Panc1 (cell line): ENCODE data around the gene CIPC. TPM values are rescaled to one million over a fixed set of nuclear protein-coding genes. Genes with fewer than 3 reads are reported as not detected.

ENCODE experiments used
- ATAC-seq: fragments of 200-7000 bp; cut with Tn5 transposase; 2 replicates; pipeline ENCODE4 v1.9.1; 2020; ENCODE audit warnings: mild to moderate bottlenecking, moderate library complexity
- BruUV-seq: library from RNA; stranded (reverse); fragments of 400-500 nt; replicated peaks from 2 replicates; lab custom pipeline; 2021; lab: Mats Ljungman, UMichigan
- CTCF ChIA-PET: fragments of 300-600 bp; sonication (Branson Sonifier 250); formaldehyde crosslinking; loops from one replicate; lab custom pipeline; 2022; ENCODE audit warnings: antibody characterized with exemption; lab: Charles Lee
- POLR2A ChIA-PET: fragments of 300-600 bp; sonication (Branson Sonifier 250); formaldehyde crosslinking; loops from one replicate; lab custom pipeline; 2022; ENCODE audit warnings: antibody characterized with exemption; lab: Charles Lee
- DNase-seq: peaks from one replicate; pipeline ENCODE4 v3.0.0-alpha.2; 2010; ENCODE audit warnings: low read depth, low spot score
- H3K27ac ChIP-seq: 2 replicates; pipeline ENCODE4 v1.5.1; 2011; ENCODE audit warnings: mild to moderate bottlenecking, low read length, inconsistent platforms
- H3K27me3 ChIP-seq: fragments of 200-500 bp; sonication (Bioruptor generic); 2 replicates; pipeline ENCODE4 v1.6.0; 2014; ENCODE audit warnings: low read length, inconsistent platforms; ENCODE audit not compliant: control insufficient read depth, insufficient read depth
- H3K36me3 ChIP-seq: fragments of 200-500 bp; sonication (Bioruptor generic); 2 replicates; pipeline ENCODE4 v1.5.1; 2014; ENCODE audit warnings: inconsistent platforms, mild to moderate bottlenecking, low read length, moderate library complexity; ENCODE audit not compliant: control insufficient read depth, insufficient read depth
- H3K4me1 ChIP-seq: 2 replicates; pipeline ENCODE4 v1.5.1; 2011; ENCODE audit warnings: inconsistent platforms, mild to moderate bottlenecking, low read length, moderate library complexity; ENCODE audit not compliant: control insufficient read depth, insufficient read depth
- H3K4me3 ChIP-seq, 2 experiments: 2 replicates each; pipeline ENCODE4 v1.5.1; 2011 to 2012; ENCODE audit warnings: low read depth in 2 of 2, low read length in 2 of 2, mild to moderate bottlenecking in 2 of 2, inconsistent platforms in 1 of 2, moderate library complexity in 1 of 2
- H3K9me3 ChIP-seq: fragments of 200-500 bp; sonication (Bioruptor generic); 2 replicates; pipeline ENCODE4 v1.5.1; 2014; ENCODE audit warnings: low read depth, mild to moderate bottlenecking, inconsistent platforms, low read length, moderate library complexity; ENCODE audit not compliant: control insufficient read depth, insufficient read depth
- POLR2AphosphoS5 ChIP-seq: IDR thresholded peaks from 2 replicates; pipeline ENCODE4 v1.6.1; 2012; ENCODE audit warnings: mild to moderate bottlenecking, low read depth, low read length, moderate library complexity
- SIN3A ChIP-seq: IDR thresholded peaks from 2 replicates; pipeline ENCODE4 v1.6.1; 2012; ENCODE audit warnings: low read depth, mild to moderate bottlenecking, low read length, moderate library complexity, borderline replicate concordance; ENCODE audit not compliant: insufficient read depth
- TCF7L2 ChIP-seq: IDR thresholded peaks from 2 replicates; pipeline ENCODE4 v1.6.1; 2011; ENCODE audit warnings: mild to moderate bottlenecking, low read depth, low read length, inconsistent platforms
- in situ Hi-C: cut with HindIII; loops from 2 replicates; pipeline ENCODE4 v1.10.0; 2016; ENCODE audit warnings: low sequenced_read_pairs, low pct_unique_long_range_greater_than_20kb
- intact Hi-C: fragments of 100-400 bp; cut with micrococcal nuclease; formaldehyde crosslinking; loops from one replicate; pipeline ENCODE4 v1.10.0; 2022; ENCODE audit not compliant: unreplicated experiment
- total RNA-seq: library from RNA; stranded (reverse); gene quantifications from one replicate; pipeline ENCODE4 v1.2.1, GENCODE V29; 2021; ENCODE audit not compliant: unreplicated experiment
- TF ChIP-seq, protein P1 (sequence below), 2 experiments: IDR thresholded peaks; 2 replicates each; pipeline ENCODE4 v1.6.1; 2011 to 2012; ENCODE audit warnings: low read depth in 2 of 2, control low read depth in 1 of 2, low read length in 1 of 2, mild to moderate bottlenecking in 1 of 2, moderate library complexity in 1 of 2; ENCODE audit not compliant: insufficient read depth in 1 of 2
- TF ChIP-seq, protein P2 (sequence below): fragments of 450-650 bp; IDR thresholded peaks from 2 replicates; pipeline ENCODE4 v1.5.1; 2017; ENCODE audit warnings: mild to moderate bottlenecking

Gene CIPC
- total RNA-seq, 1 experiment from 2014 or later = 20.3 TPM

DNA sequence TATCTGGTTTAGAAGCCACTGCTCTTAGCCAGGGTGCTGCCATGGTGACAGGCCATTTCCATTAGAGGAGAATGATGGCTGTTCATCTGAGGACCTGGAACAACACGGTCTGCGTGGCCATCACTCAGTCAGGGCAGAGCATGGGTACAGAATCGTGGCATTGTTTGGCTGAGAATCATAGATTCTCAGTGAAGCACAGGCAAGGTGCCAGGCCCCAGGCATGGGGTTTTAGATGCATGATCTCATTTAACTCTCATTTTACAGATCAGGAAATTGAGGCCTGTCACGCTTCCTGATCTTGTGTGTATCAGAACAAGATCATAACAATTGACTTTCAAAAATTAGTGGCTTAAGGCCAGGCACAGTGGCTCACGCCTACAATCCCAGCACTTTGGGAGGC lies 42.8 kb upstream of the CIPC start:
- Histone ChIP-seq H3K4me3 (no peak overlapping the region), H3K36me3 (no peaks in the 10 kb centered on the region), H3K27ac (peak overlapping the region; percentile 89; the same call in 1 of the 2 replicates), H3K9me3 (no peaks in the 10 kb centered on the region; the same call in 1 of the 2 replicates), H3K27me3 (no peaks in the 10 kb centered on the region), H3K4me1 (peaks cover 21% of the 10 kb centered on the region)
- no TSS peak for BruUV-seq
- ChIA-PET POLR2A (no interaction called here), CTCF (no interaction called here)
- no peak for DNase-seq
- intact Hi-C loops = no loop called here
- no peak for ATAC-seq
- in situ Hi-C loops = no loop called here
- TF ChIP-seq, protein P1, sequence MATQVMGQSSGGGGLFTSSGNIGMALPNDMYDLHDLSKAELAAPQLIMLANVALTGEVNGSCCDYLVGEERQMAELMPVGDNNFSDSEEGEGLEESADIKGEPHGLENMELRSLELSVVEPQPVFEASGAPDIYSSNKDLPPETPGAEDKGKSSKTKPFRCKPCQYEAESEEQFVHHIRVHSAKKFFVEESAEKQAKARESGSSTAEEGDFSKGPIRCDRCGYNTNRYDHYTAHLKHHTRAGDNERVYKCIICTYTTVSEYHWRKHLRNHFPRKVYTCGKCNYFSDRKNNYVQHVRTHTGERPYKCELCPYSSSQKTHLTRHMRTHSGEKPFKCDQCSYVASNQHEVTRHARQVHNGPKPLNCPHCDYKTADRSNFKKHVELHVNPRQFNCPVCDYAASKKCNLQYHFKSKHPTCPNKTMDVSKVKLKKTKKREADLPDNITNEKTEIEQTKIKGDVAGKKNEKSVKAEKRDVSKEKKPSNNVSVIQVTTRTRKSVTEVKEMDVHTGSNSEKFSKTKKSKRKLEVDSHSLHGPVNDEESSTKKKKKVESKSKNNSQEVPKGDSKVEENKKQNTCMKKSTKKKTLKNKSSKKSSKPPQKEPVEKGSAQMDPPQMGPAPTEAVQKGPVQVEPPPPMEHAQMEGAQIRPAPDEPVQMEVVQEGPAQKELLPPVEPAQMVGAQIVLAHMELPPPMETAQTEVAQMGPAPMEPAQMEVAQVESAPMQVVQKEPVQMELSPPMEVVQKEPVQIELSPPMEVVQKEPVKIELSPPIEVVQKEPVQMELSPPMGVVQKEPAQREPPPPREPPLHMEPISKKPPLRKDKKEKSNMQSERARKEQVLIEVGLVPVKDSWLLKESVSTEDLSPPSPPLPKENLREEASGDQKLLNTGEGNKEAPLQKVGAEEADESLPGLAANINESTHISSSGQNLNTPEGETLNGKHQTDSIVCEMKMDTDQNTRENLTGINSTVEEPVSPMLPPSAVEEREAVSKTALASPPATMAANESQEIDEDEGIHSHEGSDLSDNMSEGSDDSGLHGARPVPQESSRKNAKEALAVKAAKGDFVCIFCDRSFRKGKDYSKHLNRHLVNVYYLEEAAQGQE (IDR thresholded peaks at IDR 0.05; ENCODE audit: insufficient read depth in 1 of 2, low read depth in 2 of 2, low read length in 1 of 2) = no peak
- no peak for TF ChIP-seq POLR2AphosphoS5

DNA sequence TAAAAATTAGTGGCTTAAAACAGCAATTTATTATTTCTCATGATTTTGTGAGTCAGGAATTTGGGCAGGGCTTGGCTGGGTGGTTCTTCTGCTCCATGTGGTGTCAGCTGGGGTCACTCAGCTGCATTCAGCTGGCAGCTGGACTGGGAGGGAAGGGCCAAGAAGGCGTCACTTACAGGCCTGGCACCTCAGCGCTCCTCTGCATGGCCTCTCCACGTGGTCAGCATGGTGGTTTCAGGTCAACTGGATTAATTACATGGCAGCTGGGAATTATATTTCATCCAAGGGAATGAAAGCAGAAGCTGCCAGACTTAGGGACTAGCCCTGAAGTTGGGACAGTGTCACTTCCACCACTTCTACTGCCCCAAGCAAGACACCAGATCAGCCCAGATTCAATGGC lies 42.1 kb upstream of the CIPC start:
- CTCF ChIA-PET = no interaction called here
- ATAC-seq (no peak), DNase-seq (no peak)
- no peak overlapping the region; the same call in 1 of the 2 replicates for H3K27ac ChIP-seq
- H3K36me3 ChIP-seq = no peaks in the 10 kb centered on the region
- no peak overlapping the region for H3K4me3 ChIP-seq
- intact Hi-C loops = no loop called here
- TF ChIP-seq SIN3A (no peak), TCF7L2 (no peak), POLR2AphosphoS5 (no peak)
- TF ChIP-seq, protein P1 (IDR thresholded peaks at IDR 0.05; ENCODE audit: insufficient read depth in 1 of 2, low read depth in 2 of 2, low read length in 1 of 2) = no peak
- TF ChIP-seq, protein P2, sequence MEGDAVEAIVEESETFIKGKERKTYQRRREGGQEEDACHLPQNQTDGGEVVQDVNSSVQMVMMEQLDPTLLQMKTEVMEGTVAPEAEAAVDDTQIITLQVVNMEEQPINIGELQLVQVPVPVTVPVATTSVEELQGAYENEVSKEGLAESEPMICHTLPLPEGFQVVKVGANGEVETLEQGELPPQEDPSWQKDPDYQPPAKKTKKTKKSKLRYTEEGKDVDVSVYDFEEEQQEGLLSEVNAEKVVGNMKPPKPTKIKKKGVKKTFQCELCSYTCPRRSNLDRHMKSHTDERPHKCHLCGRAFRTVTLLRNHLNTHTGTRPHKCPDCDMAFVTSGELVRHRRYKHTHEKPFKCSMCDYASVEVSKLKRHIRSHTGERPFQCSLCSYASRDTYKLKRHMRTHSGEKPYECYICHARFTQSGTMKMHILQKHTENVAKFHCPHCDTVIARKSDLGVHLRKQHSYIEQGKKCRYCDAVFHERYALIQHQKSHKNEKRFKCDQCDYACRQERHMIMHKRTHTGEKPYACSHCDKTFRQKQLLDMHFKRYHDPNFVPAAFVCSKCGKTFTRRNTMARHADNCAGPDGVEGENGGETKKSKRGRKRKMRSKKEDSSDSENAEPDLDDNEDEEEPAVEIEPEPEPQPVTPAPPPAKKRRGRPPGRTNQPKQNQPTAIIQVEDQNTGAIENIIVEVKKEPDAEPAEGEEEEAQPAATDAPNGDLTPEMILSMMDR = no peak
- POLR2A ChIA-PET = interaction anchor here (0.6 kb wide), 2 partner anchors 10 to 339 kb away, joined by 3 to 7 read pairs; no protein-coding TSS in a partner anchor
- no peaks in the 10 kb centered on the region for H3K27me3 ChIP-seq
- peaks cover 17% of the 10 kb centered on the region for H3K4me1 ChIP-seq
- no TSS peak for BruUV-seq
- H3K9me3 ChIP-seq = no peaks in the 10 kb centered on the region; the same call in 1 of the 2 replicates
- in situ Hi-C loops = no loop called here
